Smooth muscle cell (in vitro differentiated cells): ENCODE results near the gene TMPRSS13. TPM values are rescaled to one million over a fixed set of nuclear protein-coding genes. Genes with fewer than 3 reads are reported as not detected.

Experiments
- DNase-seq: peaks from one replicate; lab custom pipeline; 2025; ENCODE audit not compliant: unreplicated experiment; lab: John Stamatoyannopoulos, UW
- H2AFZ ChIP-seq: fragments of 200-600 bp; sonication (generic); 2 replicates; pipeline ENCODE4 v1.6.0; 2016; ENCODE audit warnings: antibody characterized with exemption, low read depth, mild to moderate bottlenecking
- H3F3A ChIP-seq: fragments of 200-600 bp; sonication (generic); 2 replicates; pipeline ENCODE4 v1.6.0; 2017; ENCODE audit warnings: antibody characterized with exemption, low read depth
- H3K27ac ChIP-seq: fragments of 200-600 bp; sonication (generic); 2 replicates; pipeline ENCODE4 v1.5.1; 2016; ENCODE audit warnings: low read depth, mild to moderate bottlenecking
- H3K27me3 ChIP-seq: fragments of 200-600 bp; sonication (generic); 2 replicates; pipeline ENCODE4 v1.6.1; 2016; ENCODE audit warnings: low read depth, mild to moderate bottlenecking
- H3K36me3 ChIP-seq: fragments of 200-600 bp; sonication (generic); 2 replicates; pipeline ENCODE4 v1.5.1; 2016; ENCODE audit warnings: low read depth
- H3K4me1 ChIP-seq: fragments of 200-600 bp; sonication (generic); 2 replicates; pipeline ENCODE4 v1.5.1; 2016; ENCODE audit warnings: low read depth
- H3K4me2 ChIP-seq: fragments of 200-600 bp; sonication (generic); 2 replicates; pipeline ENCODE4 v1.6.0; 2016; ENCODE audit warnings: mild to moderate bottlenecking
- H3K4me3 ChIP-seq: fragments of 200-600 bp; sonication (generic); 2 replicates; pipeline ENCODE4 v1.5.1; 2016; ENCODE audit warnings: mild to moderate bottlenecking
- H3K79me2 ChIP-seq: fragments of 200-600 bp; sonication (generic); 2 replicates; pipeline ENCODE4 v1.6.0; 2016; ENCODE audit warnings: low read depth, mild to moderate bottlenecking
- H3K9ac ChIP-seq: fragments of 200-600 bp; sonication (generic); 2 replicates; pipeline ENCODE4 v1.6.0; 2016; ENCODE audit warnings: low read depth
- H3K9me3 ChIP-seq: fragments of 200-600 bp; sonication (generic); replicated peaks from 2 replicates; pipeline ENCODE4 v1.5.1; 2016; ENCODE audit warnings: low read depth
- H4K20me1 ChIP-seq: fragments of 200-600 bp; sonication (generic); 2 replicates; pipeline ENCODE4 v1.6.0; 2016; ENCODE audit warnings: low read depth
- WGBS: methylation state at CpG from one replicate; pipeline ENCODE4 v1.1.7; 2016; ENCODE audit warnings: low lambda C conversion rate; 5-methylcytosine and 5-hydroxymethylcytosine counted together
- polyA plus RNA-seq: library from polyadenylated mRNA; unstranded; fragments of >200 nt; fragmentation: Nextera tagmentation; extraction: Ambion mirVana; gene quantifications from 2 replicates; pipeline ENCODE4 v1.2.1, GENCODE V29; 2016
- total RNA-seq: library from RNA; depleted of rRNA; stranded (reverse); fragments of >200 nt; gene quantifications from 2 replicates; pipeline ENCODE4 v1.2.3, GENCODE V29; 2014
- TF ChIP-seq, protein P1 (sequence below): fragments of 200-600 bp; sonication (generic); IDR thresholded peaks from 2 replicates; pipeline ENCODE4 v1.5.1; 2017; ENCODE audit warnings: borderline replicate concordance, mild to moderate bottlenecking, antibody characterized with exemption; ENCODE audit not compliant: insufficient read depth, poor library complexity, severe bottlenecking

Gene TMPRSS13
- total and polyA plus RNA-seq, 2 experiments from 2014 or later: 0.73 to 1.3 TPM

DNA sequence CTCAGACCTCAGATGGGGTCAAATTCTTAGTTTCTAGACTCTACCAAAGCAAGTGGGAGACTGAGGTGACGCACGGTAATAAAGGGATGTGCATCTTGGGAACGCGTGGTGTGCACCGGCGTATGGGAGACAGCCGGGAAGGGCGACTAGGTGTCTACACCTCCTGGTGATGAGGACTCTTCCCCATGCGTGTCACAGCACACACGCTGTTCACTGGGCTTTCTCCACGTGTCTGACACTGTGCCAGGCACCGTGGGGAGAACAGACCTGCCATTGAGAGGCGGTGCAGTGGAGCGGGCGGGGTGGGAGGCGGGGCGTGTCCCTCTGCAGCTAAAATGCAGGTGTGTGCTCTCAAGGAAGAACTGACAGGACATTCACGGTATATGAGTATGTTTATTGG lies 58.0 kb downstream of the TMPRSS13 start:
- Histone ChIP-seq H3K4me1 (peaks cover 34% of the 10 kb centered on the region), H3K9ac (no peak overlapping the region), H3K4me2 (no peak overlapping the region), H3K36me3 (no peaks in the 10 kb centered on the region), H3K9me3 (no peaks in the 10 kb centered on the region), H3K79me2 (peaks cover 6% of the 10 kb centered on the region), H3K4me3 (no peak overlapping the region), H4K20me1 (peaks cover 24% of the 10 kb centered on the region), H3K27ac (no peak overlapping the region), H3K27me3 (no peaks in the 10 kb centered on the region), H2AFZ (no peak overlapping the region), H3F3A (no peaks in the 10 kb centered on the region)
- 88% methylated on average over 18 of the region's 18 CpGs for WGBS
- TF ChIP-seq, protein P1, sequence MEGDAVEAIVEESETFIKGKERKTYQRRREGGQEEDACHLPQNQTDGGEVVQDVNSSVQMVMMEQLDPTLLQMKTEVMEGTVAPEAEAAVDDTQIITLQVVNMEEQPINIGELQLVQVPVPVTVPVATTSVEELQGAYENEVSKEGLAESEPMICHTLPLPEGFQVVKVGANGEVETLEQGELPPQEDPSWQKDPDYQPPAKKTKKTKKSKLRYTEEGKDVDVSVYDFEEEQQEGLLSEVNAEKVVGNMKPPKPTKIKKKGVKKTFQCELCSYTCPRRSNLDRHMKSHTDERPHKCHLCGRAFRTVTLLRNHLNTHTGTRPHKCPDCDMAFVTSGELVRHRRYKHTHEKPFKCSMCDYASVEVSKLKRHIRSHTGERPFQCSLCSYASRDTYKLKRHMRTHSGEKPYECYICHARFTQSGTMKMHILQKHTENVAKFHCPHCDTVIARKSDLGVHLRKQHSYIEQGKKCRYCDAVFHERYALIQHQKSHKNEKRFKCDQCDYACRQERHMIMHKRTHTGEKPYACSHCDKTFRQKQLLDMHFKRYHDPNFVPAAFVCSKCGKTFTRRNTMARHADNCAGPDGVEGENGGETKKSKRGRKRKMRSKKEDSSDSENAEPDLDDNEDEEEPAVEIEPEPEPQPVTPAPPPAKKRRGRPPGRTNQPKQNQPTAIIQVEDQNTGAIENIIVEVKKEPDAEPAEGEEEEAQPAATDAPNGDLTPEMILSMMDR: no peak
- no peak for DNase-seq

DNA sequence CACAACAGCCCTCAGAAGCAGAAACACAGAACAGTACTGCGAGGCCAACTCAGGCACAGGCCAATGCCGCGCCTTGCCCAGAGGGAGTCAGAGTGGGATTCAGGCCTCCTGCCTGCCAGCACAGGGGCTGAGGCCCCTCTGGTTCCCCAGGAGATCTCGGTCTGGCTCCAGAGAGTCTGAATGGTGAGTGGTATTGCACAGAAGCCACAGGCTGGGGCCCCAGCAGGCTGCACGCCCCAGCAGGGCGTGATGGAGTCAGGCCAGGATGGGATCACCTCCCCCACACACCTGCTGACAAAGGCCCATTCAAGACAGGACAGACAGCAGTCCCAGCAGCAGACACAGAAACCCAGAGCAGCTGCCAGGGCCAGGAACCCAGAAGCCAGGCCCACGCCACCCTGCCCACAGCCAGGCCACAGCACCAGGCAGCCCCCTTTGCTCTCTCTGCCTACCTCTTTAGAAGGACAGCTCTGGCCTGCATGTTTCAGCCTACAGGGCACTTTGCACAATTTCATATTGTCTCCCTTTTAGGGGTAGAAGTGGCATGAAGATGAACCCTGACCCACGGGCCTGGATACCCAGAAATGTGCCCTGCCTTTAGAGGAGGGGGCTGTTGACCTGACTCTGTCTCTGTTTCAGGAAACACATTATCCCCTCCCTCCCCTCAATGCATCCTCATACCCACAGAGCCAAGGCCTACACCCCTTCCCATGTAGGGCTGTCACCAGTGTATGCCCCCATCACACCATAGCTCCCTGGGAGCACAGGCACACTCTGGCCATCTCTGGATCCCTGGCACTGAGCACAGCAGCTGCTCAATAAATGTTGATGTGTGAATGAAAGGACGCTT lies 58.9 kb downstream of the TMPRSS13 start:
- Histone ChIP-seq H3K4me2 (no peak overlapping the region), H3K9ac (no peak overlapping the region)
- WGBS: 73% methylated on average over 9 of the region's 9 CpGs

DNA sequence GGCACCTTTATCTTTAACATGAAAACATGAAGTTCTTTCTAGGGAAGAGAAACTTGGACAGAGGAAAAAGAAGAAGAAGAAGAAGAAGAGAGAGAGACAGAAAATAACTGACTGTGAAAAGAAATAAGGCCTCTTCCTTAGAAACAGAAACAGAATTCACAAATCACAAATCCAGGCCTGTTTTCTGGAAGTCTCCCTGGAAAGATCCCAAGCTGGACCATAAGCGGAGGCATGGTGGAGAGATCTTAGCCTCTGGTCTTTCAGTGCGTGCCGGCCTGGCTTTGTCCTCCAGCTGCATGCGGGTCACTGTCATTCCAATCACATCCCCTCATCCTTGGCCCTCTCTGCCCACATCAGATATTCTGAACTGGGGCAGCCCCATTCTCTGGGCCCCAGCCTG lies 59.6 kb downstream of the TMPRSS13 start:
- Histone ChIP-seq H3K4me3 (no peak overlapping the region), H3K9ac (no peak overlapping the region), H2AFZ (no peak overlapping the region), H4K20me1 (peaks cover 28% of the 10 kb centered on the region), H3K79me2 (peaks cover 6% of the 10 kb centered on the region), H3K36me3 (no peaks in the 10 kb centered on the region), H3K27me3 (no peaks in the 10 kb centered on the region), H3K4me1 (peaks cover 26% of the 10 kb centered on the region), H3K9me3 (no peaks in the 10 kb centered on the region), H3F3A (no peaks in the 10 kb centered on the region), H3K4me2 (no peak overlapping the region), H3K27ac (peak overlapping the region; percentile 6)
- TF ChIP-seq, protein P1: no peak
- 51% methylated on average over 4 of the region's 4 CpGs for WGBS
- DNase-seq: no peak

More for the DNA sequence above, 58.9 kb downstream of the TMPRSS13 start:
- Histone ChIP-seq H3K36me3 (no peaks in the 10 kb centered on the region), H3K79me2 (peaks cover 6% of the 10 kb centered on the region), H3K27ac (peak overlapping the region; percentile 6), H3F3A (no peaks in the 10 kb centered on the region), H3K27me3 (no peaks in the 10 kb centered on the region), H3K9me3 (no peaks in the 10 kb centered on the region), H4K20me1 (peaks cover 24% of the 10 kb centered on the region), H3K4me1 (peaks cover 33% of the 10 kb centered on the region), H3K4me3 (no peak overlapping the region), H2AFZ (no peak overlapping the region)
- DNase-seq: no peak
- TF ChIP-seq, protein P1: no peak
